GM12874 (cell line): ENCODE measurements around the gene APBA3.

Experiments used
- CTCF ChIP-seq: IDR thresholded peaks from 2 replicates; pipeline ENCODE4 v1.5.1; 2011; ENCODE audit warnings: low read depth, mild to moderate bottlenecking, control low read depth, low read length, moderate library complexity; ENCODE audit not compliant: insufficient read depth

APBA3 gene

DNA sequence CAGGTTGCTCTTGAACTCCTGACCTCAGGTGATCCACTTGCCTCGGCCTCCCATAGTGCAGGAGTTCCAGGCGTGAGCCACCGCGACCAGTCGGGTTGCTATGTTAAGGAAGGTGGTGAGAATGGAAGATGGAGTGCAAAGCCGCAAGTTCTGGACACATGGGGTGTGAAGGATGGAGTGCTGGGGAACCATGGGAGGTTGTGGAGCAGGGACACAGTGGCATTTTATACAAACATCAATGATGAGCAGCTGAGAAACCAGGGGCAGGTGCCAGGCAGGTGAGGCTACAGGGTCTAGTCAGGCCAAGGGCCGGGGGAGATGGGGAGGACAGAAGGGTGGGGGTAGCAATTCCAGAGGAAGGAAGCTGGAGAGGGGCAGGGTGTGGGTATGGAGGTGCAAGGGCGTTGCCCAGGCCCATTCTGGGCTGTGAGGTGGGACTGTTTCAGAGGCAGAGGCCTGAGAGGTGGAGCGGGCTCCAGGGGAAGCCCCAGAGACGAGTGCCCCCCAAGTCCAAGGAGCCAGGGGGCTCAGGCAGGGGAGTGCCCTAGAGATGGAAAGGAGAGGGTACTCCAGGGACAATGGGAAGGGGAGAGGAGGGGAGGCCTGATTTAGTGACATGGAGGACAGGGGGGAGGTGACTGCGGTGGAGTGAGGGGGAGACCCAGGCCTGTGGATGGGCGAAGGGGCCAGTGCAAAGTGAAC is 12.5 kb upstream of the APBA3 start:
- TF ChIP-seq CTCF, result no peak

DNA sequence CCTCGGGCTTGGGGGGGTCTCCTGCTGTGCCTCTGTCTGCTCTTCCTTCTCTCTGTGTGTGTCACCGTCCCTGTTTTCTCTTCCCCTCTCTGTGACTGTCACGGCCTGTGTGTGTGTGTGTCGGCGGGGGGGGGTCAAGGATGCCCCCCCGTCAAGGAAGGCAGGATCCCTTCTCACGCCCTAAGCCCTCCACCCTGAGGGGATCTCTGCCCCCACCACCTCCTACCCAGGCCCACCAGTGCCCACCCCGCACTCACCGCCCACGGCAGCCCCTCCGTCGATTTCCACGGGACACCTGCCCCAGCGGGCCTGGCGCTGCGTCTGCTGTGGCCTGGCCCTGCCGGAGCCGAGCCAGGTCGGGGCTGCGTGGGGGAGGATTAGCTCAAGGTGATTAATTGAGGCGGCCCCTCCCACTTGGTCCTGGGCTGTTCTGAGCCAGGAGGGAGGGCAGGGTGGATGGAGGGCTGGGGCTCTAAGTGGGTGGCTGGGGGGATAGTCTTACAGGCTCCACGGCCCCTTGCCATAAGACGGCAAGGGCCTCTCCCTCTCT is 10.5 kb upstream of the APBA3 start, which contains the start of gene RAX2:
Gene RAX2 (minus strand): TSS at position 323 of the 550 bp plus-strand sequence. CDS start 486 bp downstream, outside the sequence.
- TF ChIP-seq CTCF, result no peak

- no peak for TF ChIP-seq CTCF
Observed at GRCh38 chr19:3771000-3771905, 9.8 kb upstream of the APBA3 start.

GRCh38 chr19:3770136-3770999 is 8.9 kb upstream of the APBA3 start:
- TF ChIP-seq CTCF, result no peak

DNA sequence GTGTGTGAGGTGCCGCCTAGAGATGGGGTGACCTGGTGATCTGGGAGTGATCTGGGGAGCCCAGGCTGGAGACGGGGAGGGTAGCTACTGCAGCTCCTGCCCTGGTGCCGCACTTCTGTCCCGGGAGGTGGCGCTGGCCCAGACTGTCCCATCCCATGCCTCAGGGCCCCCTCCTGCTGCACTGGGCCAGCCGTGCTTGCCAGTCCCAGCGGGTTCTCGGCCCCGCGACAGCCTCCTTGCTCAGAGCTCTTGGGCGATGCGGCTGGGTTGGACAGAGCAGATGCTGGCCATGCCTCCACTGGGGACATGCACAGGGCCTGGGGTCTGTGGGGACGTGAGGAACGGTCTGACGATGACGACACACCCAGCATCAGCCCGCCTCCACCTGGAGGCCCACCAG is 8.0 kb upstream of the APBA3 start:
- TF ChIP-seq CTCF, result no peak

DNA sequence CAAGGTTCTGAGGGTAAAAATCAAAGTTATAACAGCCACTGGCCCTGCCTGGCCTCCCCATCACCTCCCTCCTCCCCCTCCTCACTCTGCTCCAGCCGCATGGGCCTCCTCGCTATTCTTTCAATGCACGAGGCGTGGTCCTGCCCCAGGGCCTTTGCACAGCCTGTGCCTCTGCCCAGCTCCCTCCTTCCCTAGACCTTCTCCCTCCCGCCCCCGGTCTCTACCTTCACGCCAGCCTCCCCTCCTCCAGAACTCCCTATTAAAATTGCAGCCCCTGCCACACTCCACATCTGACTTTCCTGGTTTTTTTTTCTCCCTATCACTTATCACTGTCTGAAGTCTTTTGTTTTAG is 7.2 kb upstream of the APBA3 start:
- TF ChIP-seq CTCF, result no peak
